Ovary (tissue), 3 donors: ENCODE results near the gene RERE.

ENCODE experiments used
- CTCF ChIP-seq, 3 donors: fragments of 450-650 bp in 2 of 3; fragments of 200-600 bp in 1 of 3; IDR thresholded peaks; one replicate each; pipeline versions ENCODE4 v1.5.1 to v1.8.0; 2016 to 2022; ENCODE audit warnings: antibody characterized with exemption in 3 of 3, mild to moderate bottlenecking in 1 of 3
- EP300 ChIP-seq: sonication (generic); formaldehyde crosslinking; IDR thresholded peaks from one replicate; pipeline ENCODE4 v1.6.1; 2017; ENCODE audit warnings: antibody characterized with exemption
- POLR2A ChIP-seq: fragments of 450-650 bp; IDR thresholded peaks from one replicate; pipeline ENCODE4 v1.6.1; 2017; ENCODE audit warnings: antibody characterized with exemption, mild to moderate bottlenecking, moderate library complexity
- donor health status: DM: no; HTN: no; CAD: no.

GRCh38 chr1:8482979-8483381 is 334.5 kb downstream of the RERE start:
- TF ChIP-seq CTCF (IDR thresholded peaks at IDR 0.05) (no peak), POLR2A (no peak), EP300 (no peak)
